H9 (cell line): Measurements from ENCODE around the gene TNRC18. TPM values are rescaled to one million over a fixed set of nuclear protein-coding genes. Genes with fewer than 3 reads are reported as not detected.

Experiments used
- DNase-seq: peaks from one replicate; pipeline ENCODE4 v3.0.0-alpha.2; 2017
- H2AFZ ChIP-seq: one replicate; pipeline ENCODE4 v1.6.1; 2013; ENCODE audit warnings: mild to moderate bottlenecking, low read length, control low read depth, moderate library complexity
- H2AK5ac ChIP-seq: 2 replicates; pipeline ENCODE4 v1.6.1; 2013; ENCODE audit warnings: low read length, control low read depth, mixed read lengths; ENCODE audit not compliant: insufficient read length
- H2BK120ac ChIP-seq: one replicate; pipeline ENCODE4 v1.6.1; 2013; ENCODE audit warnings: low read depth, mild to moderate bottlenecking, low read length, control low read depth, inconsistent platforms; ENCODE audit not compliant: poor library complexity, severe bottlenecking
- H2BK12ac ChIP-seq: 2 replicates; pipeline ENCODE4 v1.6.1; 2013; ENCODE audit warnings: low read length, control low read depth, mixed read lengths, low read depth; ENCODE audit not compliant: insufficient read length
- H2BK15ac ChIP-seq: 2 replicates; pipeline ENCODE4 v1.6.1; 2013; ENCODE audit warnings: low read depth, low read length, control low read depth
- H2BK20ac ChIP-seq: one replicate; pipeline ENCODE4 v1.6.1; 2013; ENCODE audit warnings: low read depth, mild to moderate bottlenecking, low read length, control low read depth, inconsistent platforms; ENCODE audit not compliant: poor library complexity, severe bottlenecking
- H2BK5ac ChIP-seq: 2 replicates; pipeline ENCODE4 v1.6.1; 2013; ENCODE audit warnings: low read length, control low read depth, mixed read lengths; ENCODE audit not compliant: insufficient read length
- H3K14ac ChIP-seq: 2 replicates; pipeline ENCODE4 v1.6.1; 2013; ENCODE audit warnings: low read length, control low read depth; ENCODE audit not compliant: insufficient read depth
- H3K18ac ChIP-seq: 2 replicates; pipeline ENCODE4 v1.6.1; 2013; ENCODE audit warnings: low read depth, mild to moderate bottlenecking, mixed read lengths, low read length, control low read depth; ENCODE audit not compliant: insufficient read length
- H3K23ac ChIP-seq: 2 replicates; pipeline ENCODE4 v1.6.1; 2013; ENCODE audit warnings: low read length, control low read depth, mixed read lengths, low read depth; ENCODE audit not compliant: insufficient read length
- H3K23me2 ChIP-seq: 2 replicates; pipeline ENCODE4 v1.6.1; 2013; ENCODE audit warnings: low read depth, mild to moderate bottlenecking, mixed read lengths, low read length, control low read depth; ENCODE audit not compliant: insufficient read length, poor library complexity, severe bottlenecking
- H3K27ac ChIP-seq: 2 replicates; pipeline ENCODE4 v1.5.1; 2013; ENCODE audit warnings: low read length, control low read depth, mixed read lengths, low read depth; ENCODE audit not compliant: insufficient read length
- H3K27me3 ChIP-seq: 2 replicates; pipeline ENCODE4 v1.6.1; 2013; ENCODE audit warnings: low read length, control low read depth, inconsistent platforms; ENCODE audit not compliant: insufficient read depth
- H3K4ac ChIP-seq: 2 replicates; pipeline ENCODE4 v1.6.1; 2013; ENCODE audit warnings: low read depth, mild to moderate bottlenecking, control low read depth, inconsistent platforms, low read length, moderate library complexity
- H3K4me1 ChIP-seq: 2 replicates; pipeline ENCODE4 v1.6.1; 2013; ENCODE audit warnings: low read length, control low read depth, inconsistent platforms; ENCODE audit not compliant: insufficient read depth
- H3K4me2 ChIP-seq: 2 replicates; pipeline ENCODE4 v1.6.1; 2013; ENCODE audit warnings: low read length, control low read depth, mixed read lengths; ENCODE audit not compliant: insufficient read length, insufficient read depth
- H3K56ac ChIP-seq: 2 replicates; pipeline ENCODE4 v1.6.1; 2013; ENCODE audit warnings: low read depth, mild to moderate bottlenecking, mixed read lengths, low read length, control low read depth; ENCODE audit not compliant: insufficient read length
- H3K79me1 ChIP-seq: 2 replicates; pipeline ENCODE4 v1.6.1; 2013; ENCODE audit warnings: low read depth, mild to moderate bottlenecking, moderate library complexity, low read length, control low read depth, inconsistent platforms; ENCODE audit not compliant: insufficient read depth, poor library complexity, severe bottlenecking
- H3K79me2 ChIP-seq: 2 replicates; pipeline ENCODE4 v1.6.1; 2013; ENCODE audit warnings: low read length, control low read depth, inconsistent platforms; ENCODE audit not compliant: insufficient read depth
- H3K9ac ChIP-seq: 2 replicates; pipeline ENCODE4 v1.6.1; 2013; ENCODE audit warnings: low read length, control low read depth, mixed read lengths; ENCODE audit not compliant: insufficient read length; ENCODE audit errors: extremely low read depth
- H3K9me3 ChIP-seq: one replicate; pipeline ENCODE4 v1.6.1; 2013; ENCODE audit warnings: low read depth, low read length, inconsistent platforms; ENCODE audit not compliant: control insufficient read depth
- H3T11ph ChIP-seq: one replicate; pipeline ENCODE4 v1.6.1; 2013; ENCODE audit warnings: mild to moderate bottlenecking, low read length, control low read depth, inconsistent platforms
- H4K20me1 ChIP-seq: one replicate; pipeline ENCODE4 v1.6.1; 2013; ENCODE audit not compliant: control insufficient read depth, insufficient read length, insufficient read depth
- H4K5ac ChIP-seq: 2 replicates; pipeline ENCODE4 v1.6.1; 2013; ENCODE audit warnings: low read depth, mild to moderate bottlenecking, mixed read lengths, low read length, control low read depth; ENCODE audit not compliant: insufficient read length
- H4K8ac ChIP-seq: replicated peaks from 2 replicates; pipeline ENCODE4 v1.6.1; 2013; ENCODE audit warnings: low read length, control low read depth, mixed read lengths, low read depth; ENCODE audit not compliant: insufficient read length
- H4K91ac ChIP-seq: 2 replicates; pipeline ENCODE4 v1.6.1; 2013; ENCODE audit warnings: low read depth, mild to moderate bottlenecking, moderate library complexity, mixed read lengths, low read length, control low read depth; ENCODE audit not compliant: insufficient read length
- H3K27ac Mint-ChIP-seq, 3 experiments: 2 replicates in 2 of 3; 3 replicates in 1 of 3; pipeline ENCODE4 v1.8.0; 2020 to 2021; ENCODE audit warnings: mixed read lengths in 3 of 3, mild to moderate bottlenecking in 1 of 3, moderate library complexity in 1 of 3
- H3K27me3 Mint-ChIP-seq: 2 replicates; pipeline ENCODE4 v1.8.0; 2021; ENCODE audit warnings: low read depth, mild to moderate bottlenecking, moderate library complexity, mixed read lengths
- H3K36me3 Mint-ChIP-seq, 3 experiments: 2 replicates in 2 of 3; 3 replicates in 1 of 3; pipeline ENCODE4 v1.8.0; 2020 to 2021; ENCODE audit warnings: low read depth in 3 of 3, mixed read lengths in 3 of 3; ENCODE audit not compliant: insufficient read depth in 1 of 3
- H3K4me1 Mint-ChIP-seq, 2 experiments: 2 replicates each; pipeline ENCODE4 v1.8.0; 2020; ENCODE audit warnings: mixed read lengths in 2 of 2
- H3K4me3 Mint-ChIP-seq, 2 experiments: 2 replicates in 1 of 2; 3 replicates in 1 of 2; pipeline ENCODE4 v1.8.0; 2020 to 2021; ENCODE audit warnings: mild to moderate bottlenecking in 2 of 2, mixed read lengths in 2 of 2, moderate library complexity in 1 of 2
- H3K9me3 Mint-ChIP-seq, 2 experiments: 2 replicates in 1 of 2; 3 replicates in 1 of 2; pipeline ENCODE4 v1.8.0; 2020; ENCODE audit warnings: mild to moderate bottlenecking in 2 of 2, mixed read lengths in 2 of 2, moderate library complexity in 1 of 2
- WGBS: extraction: QIAGEN DNeasy Blood & Tissue Kit; methylation state at CpG from one replicate; pipeline ENCODE4 v1.1.7; 2013; ENCODE audit warnings: missing lambda C conversion rate, low lambda C conversion rate, mixed read lengths; ENCODE audit not compliant: insufficient read length; ENCODE audit errors: extremely low coverage; 5-methylcytosine and 5-hydroxymethylcytosine counted together
- total RNA-seq: library from RNA; stranded (reverse); gene quantifications from 2 replicates; pipeline ENCODE4 v1.2.1, GENCODE V29; 2021
- TF ChIP-seq, protein P1 (sequence below): fragments of 200-600 bp; sonication (generic); conservative IDR thresholded peaks from 3 replicates; pipeline ENCODE4 v1.8.0; 2021; ENCODE audit warnings: antibody characterized with exemption, mild to moderate bottlenecking

The TNRC18 gene
- total RNA-seq, 1 experiment from 2014 or later, result 21.2 TPM

DNA sequence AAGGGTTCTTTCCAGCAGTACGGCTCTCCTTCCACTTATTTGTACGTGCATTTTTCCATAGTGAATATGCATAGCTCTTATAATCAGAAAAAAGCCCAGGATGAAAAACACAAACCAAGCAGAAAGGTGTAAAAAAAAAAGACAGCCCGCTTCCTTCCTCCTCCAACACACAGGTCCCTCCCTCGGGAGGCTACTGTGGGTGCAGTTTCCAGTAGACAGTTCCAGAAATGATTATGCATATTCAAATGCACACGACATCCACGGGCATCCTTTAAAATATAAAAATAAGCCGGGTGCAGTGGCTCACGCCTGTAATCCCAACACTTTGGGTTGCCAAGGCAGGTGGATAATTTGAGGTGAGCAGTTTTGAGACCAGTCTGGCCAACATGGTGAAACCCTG is 59.9 kb downstream of the TNRC18 start:
- H3K27me3 Mint-ChIP-seq, result no peaks in the 10 kb centered on the region

More for the DNA sequence above, 59.9 kb downstream of the TNRC18 start:
- no peak overlapping the region for H2BK5ac ChIP-seq
- no peaks in the 10 kb centered on the region for H3K4me1 ChIP-seq
- no peak overlapping the region for H4K8ac ChIP-seq
- H3K56ac ChIP-seq, result no peak overlapping the region
- H2AK5ac ChIP-seq, result no peak overlapping the region
- no peak overlapping the region for H3K23ac ChIP-seq
- Mint-ChIP-seq H3K4me3 (no peak overlapping the region), H3K4me1 (peaks cover 2 to 5% of the 10 kb centered on the region in 2 experiments; a peak in 3 of 4 replicates), H3K27ac (no peak overlapping the region), H3K36me3 (peaks cover 0 to 4% (median 0%) of the 10 kb centered on the region in 3 experiments; a peak in 1 of 7 replicates), H3K9me3 (no peaks in the 10 kb centered on the region)
- DNase-seq, result no peak
- H2BK120ac ChIP-seq, result no peak overlapping the region
- no peaks in the 10 kb centered on the region for H3K23me2 ChIP-seq
- no peak overlapping the region for H4K5ac ChIP-seq
- no peak overlapping the region for H2BK15ac ChIP-seq
- H4K20me1 ChIP-seq, result no peaks in the 10 kb centered on the region
- H3K79me2 ChIP-seq, result no peaks in the 10 kb centered on the region
- H3K9me3 ChIP-seq, result no peaks in the 10 kb centered on the region
- no peak overlapping the region for H3K14ac ChIP-seq
- no peak overlapping the region for H2AFZ ChIP-seq
- no peak overlapping the region for H3K27ac ChIP-seq
- H3K18ac ChIP-seq, result no peak overlapping the region
- no peaks in the 10 kb centered on the region for H3K27me3 ChIP-seq
- no peak overlapping the region for H3K4me2 ChIP-seq
- no peaks in the 10 kb centered on the region for H3K79me1 ChIP-seq
- H4K91ac ChIP-seq, result no peak overlapping the region
- H2BK12ac ChIP-seq, result no peak overlapping the region
- H3K9ac ChIP-seq, result no peak overlapping the region
- H2BK20ac ChIP-seq, result no peak overlapping the region
- no peak overlapping the region for H3K4ac ChIP-seq
- H3T11ph ChIP-seq, result no peak overlapping the region
- TF ChIP-seq, protein P1, sequence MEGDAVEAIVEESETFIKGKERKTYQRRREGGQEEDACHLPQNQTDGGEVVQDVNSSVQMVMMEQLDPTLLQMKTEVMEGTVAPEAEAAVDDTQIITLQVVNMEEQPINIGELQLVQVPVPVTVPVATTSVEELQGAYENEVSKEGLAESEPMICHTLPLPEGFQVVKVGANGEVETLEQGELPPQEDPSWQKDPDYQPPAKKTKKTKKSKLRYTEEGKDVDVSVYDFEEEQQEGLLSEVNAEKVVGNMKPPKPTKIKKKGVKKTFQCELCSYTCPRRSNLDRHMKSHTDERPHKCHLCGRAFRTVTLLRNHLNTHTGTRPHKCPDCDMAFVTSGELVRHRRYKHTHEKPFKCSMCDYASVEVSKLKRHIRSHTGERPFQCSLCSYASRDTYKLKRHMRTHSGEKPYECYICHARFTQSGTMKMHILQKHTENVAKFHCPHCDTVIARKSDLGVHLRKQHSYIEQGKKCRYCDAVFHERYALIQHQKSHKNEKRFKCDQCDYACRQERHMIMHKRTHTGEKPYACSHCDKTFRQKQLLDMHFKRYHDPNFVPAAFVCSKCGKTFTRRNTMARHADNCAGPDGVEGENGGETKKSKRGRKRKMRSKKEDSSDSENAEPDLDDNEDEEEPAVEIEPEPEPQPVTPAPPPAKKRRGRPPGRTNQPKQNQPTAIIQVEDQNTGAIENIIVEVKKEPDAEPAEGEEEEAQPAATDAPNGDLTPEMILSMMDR, result no peak
- WGBS, result no CpG with 5 or more reads among the region's 8 CpGs
